Stimulated activated memory B cell treated with anti-CD40 and anti-IgM and Interleukin-4, amounts not matched to agents 10 μg/mL and 1 μg/mL and 100 μg/mL, for 72 hours (primary cell): ENCODE results near the gene FABP7.
"Not testable (repeated sequence)": the region's sequence is repeated elsewhere in the genome, so short reads cannot be mapped to it uniquely, and the experiment has no call there.

ENCODE experiments used
- ATAC-seq: fragments of 150-1000 bp; cut with Tn5 transposase; 2 replicates; pipeline ENCODE4 v1.10.0; 2021
- H3K27ac Mint-ChIP-seq: one replicate; pipeline ENCODE4 v1.8.0; 2022; ENCODE audit warnings: mild to moderate bottlenecking, mixed read lengths
- H3K27me3 Mint-ChIP-seq: one replicate; pipeline ENCODE4 v1.8.0; 2022; ENCODE audit warnings: mixed read lengths
- H3K36me3 Mint-ChIP-seq: one replicate; pipeline ENCODE4 v1.8.0; 2022; ENCODE audit warnings: mixed read lengths
- H3K4me1 Mint-ChIP-seq: one replicate; pipeline ENCODE4 v1.8.0; 2022; ENCODE audit warnings: mixed read lengths
- H3K4me3 Mint-ChIP-seq: one replicate; pipeline ENCODE4 v1.8.0; 2022; ENCODE audit warnings: mild to moderate bottlenecking, moderate library complexity, mixed read lengths
- H3K9me3 Mint-ChIP-seq: one replicate; pipeline ENCODE4 v1.8.0; 2022; ENCODE audit warnings: mixed read lengths

Gene FABP7

GRCh38 chr6:122779667-122780066 is at the start of gene FABP7:
TSS of gene FABP7 (plus strand) at chr6:122779716. CDS start at chr6:122779795, 79 bp downstream.
- Mint-ChIP-seq H3K4me1 (no peaks in the 10 kb centered on the region), H3K27ac (no peak within 1 kb of the TSS), H3K9me3 (peaks cover 5% of the 10 kb centered on the region), H3K36me3 (no peaks in the 10 kb centered on the region), H3K27me3 (peaks cover 8% of the 10 kb centered on the region), H3K4me3 (no peak within 1 kb of the TSS)
- ATAC-seq: no peak

GRCh38 chr6:122730334-122730733 is 49.2 kb upstream of the FABP7 start:
- ATAC-seq: no peak
- no peak overlapping the region for H3K4me3 Mint-ChIP-seq
- H3K9me3 Mint-ChIP-seq: no peaks in the 10 kb centered on the region
- H3K36me3 Mint-ChIP-seq: no peaks in the 10 kb centered on the region
- H3K27ac Mint-ChIP-seq: no peak overlapping the region
- H3K4me1 Mint-ChIP-seq: no peaks in the 10 kb centered on the region
- peaks cover 15% of the 10 kb centered on the region for H3K27me3 Mint-ChIP-seq

GRCh38 chr6:122730775-122731386 is 48.6 kb upstream of the FABP7 start:
- Mint-ChIP-seq H3K27me3 (peaks cover 19% of the 10 kb centered on the region), H3K4me1 (no peaks in the 10 kb centered on the region), H3K27ac (no peak overlapping the region), H3K36me3 (no peaks in the 10 kb centered on the region), H3K9me3 (no peaks in the 10 kb centered on the region), H3K4me3 (no peak overlapping the region)
- ATAC-seq: no peak

- no peaks in the 10 kb centered on the region for H3K4me1 Mint-ChIP-seq
- H3K36me3 Mint-ChIP-seq: no peaks in the 10 kb centered on the region
- H3K27ac Mint-ChIP-seq: no peak overlapping the region
- ATAC-seq: no peak
- no peaks in the 10 kb centered on the region for H3K9me3 Mint-ChIP-seq
- H3K4me3 Mint-ChIP-seq: no peak overlapping the region
- peaks cover 19% of the 10 kb centered on the region for H3K27me3 Mint-ChIP-seq
These were observed 46.3 kb upstream of the FABP7 start for GRCh38 chr6:122733259-122733658.

- no peaks in the 10 kb centered on the region for H3K9me3 Mint-ChIP-seq
- no peak for ATAC-seq
These were observed 44.8 kb upstream of the FABP7 start for GRCh38 chr6:122734529-122735395.

GRCh38 chr6:122735582-122735981 is 43.9 kb upstream of the FABP7 start:
- H3K4me3 Mint-ChIP-seq: no peak overlapping the region
- no peak for ATAC-seq

More at GRCh38 chr6:122734529-122735395, 44.8 kb upstream of the FABP7 start:
- Mint-ChIP-seq H3K27me3 (peaks cover 19% of the 10 kb centered on the region), H3K36me3 (no peaks in the 10 kb centered on the region), H3K4me3 (no peak overlapping the region), H3K27ac (no peak overlapping the region), H3K4me1 (no peaks in the 10 kb centered on the region)

GRCh38 chr6:122736163-122736562 is 43.4 kb upstream of the FABP7 start:
- no peaks in the 10 kb centered on the region for H3K4me1 Mint-ChIP-seq
- H3K27me3 Mint-ChIP-seq: peaks cover 19% of the 10 kb centered on the region
- no peak overlapping the region for H3K27ac Mint-ChIP-seq
- H3K36me3 Mint-ChIP-seq: no peaks in the 10 kb centered on the region
- H3K9me3 Mint-ChIP-seq: no peaks in the 10 kb centered on the region
- no peak overlapping the region for H3K4me3 Mint-ChIP-seq
- no peak for ATAC-seq

More at GRCh38 chr6:122735582-122735981, 43.9 kb upstream of the FABP7 start:
- Mint-ChIP-seq H3K9me3 (no peaks in the 10 kb centered on the region), H3K27me3 (peaks cover 19% of the 10 kb centered on the region), H3K36me3 (no peaks in the 10 kb centered on the region), H3K4me1 (no peaks in the 10 kb centered on the region), H3K27ac (no peak overlapping the region)

- Mint-ChIP-seq H3K9me3 (no peaks in the 10 kb centered on the region), H3K27me3 (peaks cover 19% of the 10 kb centered on the region), H3K27ac (no peak overlapping the region), H3K36me3 (no peaks in the 10 kb centered on the region), H3K4me1 (no peaks in the 10 kb centered on the region), H3K4me3 (no peak overlapping the region)
- ATAC-seq: no peak
These were observed 42.9 kb upstream of the FABP7 start for GRCh38 chr6:122736616-122737015.

GRCh38 chr6:122740091-122740490 is 39.4 kb upstream of the FABP7 start:
- H3K27me3 Mint-ChIP-seq: peaks cover 6% of the 10 kb centered on the region
- H3K36me3 Mint-ChIP-seq: no peaks in the 10 kb centered on the region
- ATAC-seq: no peak
- no peaks in the 10 kb centered on the region for H3K9me3 Mint-ChIP-seq
- H3K4me3 Mint-ChIP-seq: no peak overlapping the region
- H3K4me1 Mint-ChIP-seq: no peaks in the 10 kb centered on the region
- H3K27ac Mint-ChIP-seq: no peak overlapping the region

- H3K36me3 Mint-ChIP-seq: no peaks in the 10 kb centered on the region
- no peak overlapping the region for H3K27ac Mint-ChIP-seq
- H3K27me3 Mint-ChIP-seq: no peaks in the 10 kb centered on the region
- no peak overlapping the region for H3K4me3 Mint-ChIP-seq
- H3K9me3 Mint-ChIP-seq: no peaks in the 10 kb centered on the region
- ATAC-seq: no peak
- H3K4me1 Mint-ChIP-seq: no peaks in the 10 kb centered on the region
These were observed 38.6 kb upstream of the FABP7 start for GRCh38 chr6:122740936-122741335.

- not testable (repeated sequence) for ATAC-seq, H3K27me3 Mint-ChIP-seq, H3K27ac Mint-ChIP-seq, H3K36me3 Mint-ChIP-seq, H3K9me3 Mint-ChIP-seq, H3K4me3 Mint-ChIP-seq
- H3K4me1 Mint-ChIP-seq: peaks cover 17% of the 10 kb centered on the region
These were observed 35.3 kb upstream of the FABP7 start for GRCh38 chr6:122744247-122744646.

GRCh38 chr6:122744856-122745255 is 34.7 kb upstream of the FABP7 start:
- H3K4me1 Mint-ChIP-seq: peaks cover 17% of the 10 kb centered on the region
- not testable (repeated sequence) for H3K9me3 Mint-ChIP-seq, ATAC-seq, H3K27me3 Mint-ChIP-seq, H3K4me3 Mint-ChIP-seq, H3K27ac Mint-ChIP-seq, H3K36me3 Mint-ChIP-seq

- H3K4me1 Mint-ChIP-seq: peaks cover 24% of the 10 kb centered on the region
- H3K4me3 Mint-ChIP-seq: no peak overlapping the region
- no peaks in the 10 kb centered on the region for H3K9me3 Mint-ChIP-seq
- H3K36me3 Mint-ChIP-seq: peaks cover 6% of the 10 kb centered on the region
- no peak for ATAC-seq
- no peak overlapping the region for H3K27ac Mint-ChIP-seq
- no peaks in the 10 kb centered on the region for H3K27me3 Mint-ChIP-seq
These were observed 32.8 kb upstream of the FABP7 start for GRCh38 chr6:122746688-122747087.

- Mint-ChIP-seq H3K27me3 (no peaks in the 10 kb centered on the region), H3K9me3 (no peaks in the 10 kb centered on the region), H3K4me3 (no peak overlapping the region), H3K4me1 (peaks cover 26% of the 10 kb centered on the region), H3K36me3 (peaks cover 6% of the 10 kb centered on the region), H3K27ac (no peak overlapping the region)
- ATAC-seq: no peak
These were observed 31.9 kb upstream of the FABP7 start for GRCh38 chr6:122747573-122747972.

- not testable (repeated sequence) for H3K36me3 Mint-ChIP-seq, H3K27ac Mint-ChIP-seq, H3K9me3 Mint-ChIP-seq, ATAC-seq, H3K27me3 Mint-ChIP-seq, H3K4me3 Mint-ChIP-seq
- peaks cover 34% of the 10 kb centered on the region for H3K4me1 Mint-ChIP-seq
These were observed 30.6 kb upstream of the FABP7 start for GRCh38 chr6:122748945-122749344.
